Fibroblast of pulmonary artery (primary cell): ENCODE measurements around the gene PLPPR3.

Experiments
- DNase-seq: peaks from one replicate; pipeline ENCODE4 v3.0.0-alpha.2; 2010; ENCODE audit warnings: low read depth
- H3K4me3 ChIP-seq: replicated peaks from 2 replicates; pipeline ENCODE4 v1.5.1; 2011; ENCODE audit warnings: low read depth, mild to moderate bottlenecking, control low read depth, low read length, moderate library complexity
- TF ChIP-seq, protein P1 (sequence below): IDR thresholded peaks from 2 replicates; pipeline ENCODE4 v1.5.1; 2011; ENCODE audit warnings: mild to moderate bottlenecking, control low read depth, low read length, inconsistent platforms; ENCODE audit errors: missing control alignments

PLPPR3 gene

DNA sequence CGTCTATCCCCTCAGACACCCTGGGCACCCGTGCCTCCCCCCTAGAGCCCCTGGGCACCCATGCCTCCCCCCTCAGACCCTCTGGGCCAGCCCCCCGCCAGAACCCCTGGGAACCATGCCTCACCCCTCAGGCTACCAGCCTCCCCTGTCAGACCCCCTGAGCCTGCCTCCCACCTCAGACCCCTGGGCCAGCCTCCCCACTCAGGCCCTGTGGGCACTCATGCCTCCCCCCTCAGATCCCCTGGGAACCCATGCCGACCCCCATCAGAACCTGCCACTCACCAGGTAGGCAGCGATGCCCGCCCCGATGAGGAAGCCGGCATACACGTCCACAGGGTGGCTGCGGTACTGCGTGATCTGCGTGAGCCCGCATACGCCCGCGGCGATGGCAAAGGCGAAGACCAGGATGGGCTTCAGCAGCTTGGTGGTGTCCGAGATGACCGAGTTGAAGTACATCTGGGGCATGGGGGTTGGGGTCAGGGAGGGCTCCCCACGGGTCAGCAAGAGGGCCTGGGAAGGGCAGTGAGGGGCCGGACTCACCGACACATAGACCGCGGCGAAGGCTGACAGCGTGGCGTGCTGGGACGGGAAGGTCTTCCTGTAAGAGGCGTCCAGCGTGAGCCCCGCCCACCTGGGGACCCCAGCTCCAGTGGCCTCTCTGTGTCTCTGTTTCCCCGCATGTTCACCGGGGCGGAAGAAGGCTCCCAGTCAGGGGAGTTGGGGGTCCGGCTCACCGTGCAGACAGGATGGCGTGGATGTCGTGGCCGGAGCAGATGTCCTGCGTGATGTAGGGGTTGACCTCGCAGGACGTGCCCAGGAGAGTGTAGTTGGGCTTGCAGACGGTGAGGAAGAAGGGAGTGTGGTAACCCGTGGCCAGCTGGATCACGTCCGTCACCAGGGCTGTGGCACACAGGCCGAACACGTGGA lies 7.3 kb downstream of the PLPPR3 start:
- H3K4me3 ChIP-seq, result no peak overlapping the region
- no peak for DNase-seq

DNA sequence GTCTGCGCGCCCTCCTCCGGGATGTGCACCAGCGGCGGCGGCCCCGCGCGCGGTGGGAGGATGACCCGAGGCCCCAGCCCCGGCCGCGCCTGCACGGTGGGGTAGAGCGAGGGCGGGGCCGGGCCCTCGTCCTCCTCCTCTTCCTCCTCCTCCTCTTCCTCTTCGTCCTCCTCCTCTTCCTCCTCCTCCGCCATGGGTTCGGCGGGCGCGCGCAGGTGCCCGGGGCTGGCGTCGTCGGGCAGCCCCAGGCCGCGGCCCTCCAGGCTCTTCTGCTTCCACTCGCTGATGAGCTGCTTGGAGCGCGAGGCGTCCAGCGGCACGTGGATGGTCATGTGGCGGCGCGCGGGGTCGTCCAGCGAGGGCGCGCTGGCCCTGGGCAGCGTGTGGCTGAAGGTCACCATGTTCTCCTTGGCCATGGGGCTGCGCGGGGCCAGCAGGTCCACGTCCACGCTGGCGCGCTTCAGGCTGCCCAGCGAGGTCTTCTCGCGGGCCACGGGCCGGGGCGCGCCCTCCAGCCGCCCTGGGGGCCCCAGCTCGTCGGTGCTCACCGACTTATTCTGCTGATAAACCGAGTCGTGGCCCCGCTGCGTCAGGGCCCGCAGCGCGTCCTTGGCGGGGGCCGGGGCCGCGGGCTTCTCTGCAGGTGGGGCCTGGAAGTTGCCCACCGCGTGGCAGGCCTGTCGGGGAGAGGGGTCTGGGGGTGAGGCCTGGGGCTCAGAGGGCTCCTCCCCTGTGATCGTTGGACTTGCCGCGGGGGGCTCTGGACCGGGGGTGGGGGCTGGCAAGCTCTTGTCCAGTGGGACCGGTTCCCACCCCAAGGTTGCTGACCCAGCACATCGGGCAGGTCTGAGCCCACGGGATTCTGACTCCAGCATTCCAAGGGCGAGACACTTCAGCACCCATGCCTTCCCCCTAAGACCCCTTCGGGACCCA lies 8.3 kb downstream of the PLPPR3 start:
- TF ChIP-seq, protein P1, sequence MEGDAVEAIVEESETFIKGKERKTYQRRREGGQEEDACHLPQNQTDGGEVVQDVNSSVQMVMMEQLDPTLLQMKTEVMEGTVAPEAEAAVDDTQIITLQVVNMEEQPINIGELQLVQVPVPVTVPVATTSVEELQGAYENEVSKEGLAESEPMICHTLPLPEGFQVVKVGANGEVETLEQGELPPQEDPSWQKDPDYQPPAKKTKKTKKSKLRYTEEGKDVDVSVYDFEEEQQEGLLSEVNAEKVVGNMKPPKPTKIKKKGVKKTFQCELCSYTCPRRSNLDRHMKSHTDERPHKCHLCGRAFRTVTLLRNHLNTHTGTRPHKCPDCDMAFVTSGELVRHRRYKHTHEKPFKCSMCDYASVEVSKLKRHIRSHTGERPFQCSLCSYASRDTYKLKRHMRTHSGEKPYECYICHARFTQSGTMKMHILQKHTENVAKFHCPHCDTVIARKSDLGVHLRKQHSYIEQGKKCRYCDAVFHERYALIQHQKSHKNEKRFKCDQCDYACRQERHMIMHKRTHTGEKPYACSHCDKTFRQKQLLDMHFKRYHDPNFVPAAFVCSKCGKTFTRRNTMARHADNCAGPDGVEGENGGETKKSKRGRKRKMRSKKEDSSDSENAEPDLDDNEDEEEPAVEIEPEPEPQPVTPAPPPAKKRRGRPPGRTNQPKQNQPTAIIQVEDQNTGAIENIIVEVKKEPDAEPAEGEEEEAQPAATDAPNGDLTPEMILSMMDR, result no peak
- no peak for DNase-seq
- no peak overlapping the region for H3K4me3 ChIP-seq

More for the DNA sequence above, 7.3 kb downstream of the PLPPR3 start:
- TF ChIP-seq, protein P1, result no peak

DNA sequence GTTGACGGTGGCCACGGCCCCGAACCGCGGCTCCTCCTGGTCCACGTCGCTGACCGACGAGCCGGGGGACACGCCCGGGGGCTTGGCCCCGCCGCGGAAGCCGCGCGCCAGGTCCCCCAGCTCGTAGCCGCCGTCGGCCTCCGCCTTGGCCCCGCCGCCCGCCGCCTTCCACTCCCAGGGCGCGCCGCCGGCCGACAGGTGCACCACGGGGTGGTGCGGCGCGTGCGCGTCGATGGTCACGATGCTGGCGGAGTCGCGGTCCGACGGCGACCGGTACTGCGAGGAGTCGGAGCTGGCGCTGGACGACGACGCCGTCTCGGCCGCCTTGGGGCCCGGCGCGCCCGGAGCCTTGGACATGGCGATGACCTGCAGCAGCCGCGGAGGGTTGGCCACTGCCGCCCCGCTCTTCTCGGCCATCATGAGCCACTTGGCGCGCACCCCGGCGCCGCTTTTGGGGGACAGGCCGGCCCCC lies 9.0 kb downstream of the PLPPR3 start:
- no peak overlapping the region for H3K4me3 ChIP-seq
- TF ChIP-seq, protein P1, result no peak
- no peak for DNase-seq

- DNase-seq, result no peak
- no peak overlapping the region for H3K4me3 ChIP-seq
- TF ChIP-seq, protein P1, result no peak
These were observed 9.6 kb downstream of the PLPPR3 start for GRCh38 chr19:812049-812746.

- no peak overlapping the region for H3K4me3 ChIP-seq
- DNase-seq, result no peak
- TF ChIP-seq, protein P1, result no peak
These were observed 10.2 kb downstream of the PLPPR3 start for GRCh38 chr19:811506-812048.

DNA sequence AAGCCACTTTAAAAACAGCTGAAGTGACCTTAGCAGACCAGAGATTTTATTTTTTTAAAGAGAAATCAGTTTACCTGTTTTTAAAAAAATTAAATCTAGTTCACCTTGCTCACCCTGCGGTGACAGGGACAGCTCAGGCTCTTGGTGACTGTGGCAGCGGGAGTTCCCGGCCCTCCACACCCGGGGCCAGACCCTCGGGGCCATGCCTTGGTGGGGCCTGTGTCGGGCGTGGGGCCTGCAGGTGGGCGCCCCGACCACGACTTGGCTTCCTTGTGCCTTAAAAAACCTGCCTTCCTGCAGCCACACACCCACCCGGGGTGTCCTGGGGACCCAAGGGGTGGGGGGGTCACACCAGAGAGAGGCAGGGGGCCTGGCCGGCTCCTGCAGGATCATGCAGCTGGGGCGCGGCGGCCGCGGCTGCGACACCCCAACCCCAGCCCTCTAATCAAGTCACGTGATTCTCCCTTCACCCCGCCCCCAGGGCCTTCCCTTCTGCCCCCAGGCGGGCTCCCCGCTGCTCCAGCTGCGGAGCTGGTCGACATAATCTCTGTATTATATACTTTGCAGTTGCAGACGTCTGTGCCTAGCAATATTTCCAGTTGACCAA lies 10.8 kb downstream of the PLPPR3 start:
- no peak overlapping the region for H3K4me3 ChIP-seq
- TF ChIP-seq, protein P1, result no peak
- no peak for DNase-seq
